HK-2 (cell line): Measurements from ENCODE around the gene ELMOD3.
"Not testable (repeated sequence)": the region's sequence is repeated elsewhere in the genome, so short reads cannot be mapped to it uniquely, and the experiment has no call there.

ENCODE experiments used
- DNase-seq: peaks from one replicate; pipeline ENCODE4 v3.0.0-alpha.2; 2018; ENCODE audit not compliant: unreplicated experiment

ELMOD3 gene

GRCh38 chr2:85401464-85401805 lies 46.9 kb downstream of the ELMOD3 start:
- DNase-seq = no peak

GRCh38 chr2:85401844-85402243 lies 47.3 kb downstream of the ELMOD3 start:
- DNase-seq = no peak

- peak; percentile 87 for DNase-seq
Measured at GRCh38 chr2:85405201-85406059, 50.9 kb downstream of the ELMOD3 start.

- DNase-seq = peak; percentile 54
Measured at GRCh38 chr2:85409845-85410583, 55.4 kb downstream of the ELMOD3 start, which contains the start of gene CAPG. TSS of gene CAPG (minus strand) at chr2:85410366. CDS start at chr2:85402145, 8,221 bp downstream.

GRCh38 chr2:85410584-85411404 lies 56.2 kb downstream of the ELMOD3 start:
- DNase-seq = no peak

GRCh38 chr2:85411405-85411748 lies 56.8 kb downstream of the ELMOD3 start:
- DNase-seq = no peak

GRCh38 chr2:85413592-85414420 lies 59.2 kb downstream of the ELMOD3 start:
- peak; percentile 69 for DNase-seq

GRCh38 chr2:85414421-85414759 lies 59.8 kb downstream of the ELMOD3 start:
- not testable (repeated sequence) for DNase-seq

- DNase-seq = no peak
Measured at GRCh38 chr2:85414761-85415553, 60.4 kb downstream of the ELMOD3 start.

GRCh38 chr2:85415980-85416650 lies 61.5 kb downstream of the ELMOD3 start:
- DNase-seq = no peak

GRCh38 chr2:85418132-85419008 lies 63.8 kb downstream of the ELMOD3 start, which contains the start of gene SH2D6:
TSS of gene SH2D6 (plus strand) at chr2:85418714. CDS start at chr2:85429466, 10,752 bp downstream.
- peak; percentile 82 for DNase-seq

- no peak for DNase-seq
Measured at GRCh38 chr2:85419009-85419675, 64.6 kb downstream of the ELMOD3 start.

GRCh38 chr2:85420536-85421259 lies 66.1 kb downstream of the ELMOD3 start:
- DNase-seq = peak; percentile 89

- no peak for DNase-seq
Measured at GRCh38 chr2:85421260-85422071, 66.9 kb downstream of the ELMOD3 start.

GRCh38 chr2:85422072-85422457 lies 67.5 kb downstream of the ELMOD3 start:
- no peak for DNase-seq

- DNase-seq = no peak
Measured at GRCh38 chr2:85423525-85423924, 69.0 kb downstream of the ELMOD3 start.

GRCh38 chr2:85425588-85425987 lies 71.0 kb downstream of the ELMOD3 start:
- no peak for DNase-seq
